Fibroblast of pulmonary artery (primary cell): ENCODE results near the gene SAT1.
"Not testable (repeated sequence)": the region's sequence is repeated elsewhere in the genome, so short reads cannot be mapped to it uniquely, and the experiment has no call there.

Experiments
- DNase-seq: peaks from one replicate; pipeline ENCODE4 v3.0.0-alpha.2; 2010; ENCODE audit warnings: low read depth
- H3K4me3 ChIP-seq: replicated peaks from 2 replicates; pipeline ENCODE4 v1.5.1; 2011; ENCODE audit warnings: low read depth, mild to moderate bottlenecking, control low read depth, low read length, moderate library complexity
- TF ChIP-seq, protein P1 (sequence below): IDR thresholded peaks from 2 replicates; pipeline ENCODE4 v1.5.1; 2011; ENCODE audit warnings: mild to moderate bottlenecking, control low read depth, low read length, inconsistent platforms; ENCODE audit errors: missing control alignments

Gene SAT1

GRCh38 chrX:23782863-23783588, at the start of gene SAT1:
Gene SAT1, plus strand, starts transcription at chrX:23783173. Its CDS starts 179 bp downstream, at chrX:23783352.
- peak; percentile 95 for DNase-seq
- peak within 1 kb of the TSS; percentile 79 for H3K4me3 ChIP-seq
- TF ChIP-seq, protein P1, sequence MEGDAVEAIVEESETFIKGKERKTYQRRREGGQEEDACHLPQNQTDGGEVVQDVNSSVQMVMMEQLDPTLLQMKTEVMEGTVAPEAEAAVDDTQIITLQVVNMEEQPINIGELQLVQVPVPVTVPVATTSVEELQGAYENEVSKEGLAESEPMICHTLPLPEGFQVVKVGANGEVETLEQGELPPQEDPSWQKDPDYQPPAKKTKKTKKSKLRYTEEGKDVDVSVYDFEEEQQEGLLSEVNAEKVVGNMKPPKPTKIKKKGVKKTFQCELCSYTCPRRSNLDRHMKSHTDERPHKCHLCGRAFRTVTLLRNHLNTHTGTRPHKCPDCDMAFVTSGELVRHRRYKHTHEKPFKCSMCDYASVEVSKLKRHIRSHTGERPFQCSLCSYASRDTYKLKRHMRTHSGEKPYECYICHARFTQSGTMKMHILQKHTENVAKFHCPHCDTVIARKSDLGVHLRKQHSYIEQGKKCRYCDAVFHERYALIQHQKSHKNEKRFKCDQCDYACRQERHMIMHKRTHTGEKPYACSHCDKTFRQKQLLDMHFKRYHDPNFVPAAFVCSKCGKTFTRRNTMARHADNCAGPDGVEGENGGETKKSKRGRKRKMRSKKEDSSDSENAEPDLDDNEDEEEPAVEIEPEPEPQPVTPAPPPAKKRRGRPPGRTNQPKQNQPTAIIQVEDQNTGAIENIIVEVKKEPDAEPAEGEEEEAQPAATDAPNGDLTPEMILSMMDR: peak; percentile 54

DNA sequence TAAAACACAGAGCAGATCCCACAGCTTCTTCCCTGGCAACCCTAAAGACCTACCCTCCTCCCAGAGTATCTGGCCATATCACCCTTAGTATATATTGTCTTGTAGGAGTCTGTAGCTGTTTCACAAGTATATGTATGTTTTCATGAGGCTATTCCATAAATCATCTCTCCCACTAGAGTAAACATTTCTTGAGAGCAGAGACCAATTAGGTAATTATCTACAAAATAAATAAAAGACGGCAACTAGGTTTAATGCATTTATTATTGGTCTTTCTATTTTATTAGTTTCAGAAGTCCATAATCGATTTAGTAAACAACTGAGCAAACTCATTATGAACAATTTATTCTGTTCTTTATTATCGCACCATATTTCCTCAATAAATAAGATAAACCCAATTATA, 46.9 kb upstream of the SAT1 start:
- DNase-seq: no peak
- TF ChIP-seq, protein P1: no peak
- H3K4me3 ChIP-seq: no peak overlapping the region

DNA sequence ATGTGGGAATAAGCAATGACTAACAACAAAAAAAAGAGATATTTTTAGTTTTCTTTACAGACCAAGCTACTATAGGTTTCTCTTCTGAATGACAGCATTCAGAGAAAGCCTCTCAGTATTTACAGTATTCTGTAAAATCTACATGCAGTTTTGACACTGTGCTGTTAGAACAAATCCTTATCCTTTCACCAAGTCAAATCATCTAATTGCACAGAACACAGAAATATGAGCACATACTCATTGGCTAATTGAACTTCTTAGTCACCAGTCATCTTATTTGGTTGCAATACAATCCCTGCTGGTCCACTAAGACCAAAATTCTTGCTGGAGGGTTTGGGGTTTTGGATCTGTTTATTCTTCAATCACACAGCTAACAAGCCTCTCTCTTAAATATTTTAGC, 45.6 kb upstream of the SAT1 start:
- TF ChIP-seq, protein P1: no peak
- peak; percentile 18 for DNase-seq

DNA sequence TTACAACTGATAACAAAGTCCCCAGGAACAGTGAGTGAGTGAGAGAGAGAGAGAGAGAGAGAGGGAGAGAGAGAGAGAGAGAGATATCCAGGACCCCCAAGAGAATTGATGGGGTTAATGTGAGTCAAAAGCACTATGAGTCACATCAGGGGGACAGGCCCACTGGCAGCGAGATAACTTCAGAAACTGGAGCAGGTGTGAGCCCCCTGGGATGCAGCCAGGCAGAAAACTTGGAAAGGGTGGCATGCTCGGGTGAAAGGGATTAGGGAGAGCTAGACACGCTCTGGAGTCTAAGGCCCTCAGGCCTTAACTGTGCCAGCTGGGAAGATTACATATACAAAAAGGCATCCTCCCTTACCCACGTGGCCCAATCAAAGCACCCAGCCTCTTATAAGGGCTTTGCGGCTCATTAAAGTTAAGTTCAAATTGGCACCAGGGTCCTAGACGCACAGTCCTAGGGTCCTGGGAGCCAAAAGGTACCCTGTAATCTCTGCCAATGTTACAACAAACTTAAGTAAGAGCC, 40.7 kb upstream of the SAT1 start:
- H3K4me3 ChIP-seq: peak overlapping the region; percentile 68
- TF ChIP-seq, protein P1: no peak
- DNase-seq: peak; percentile 70

More for the DNA sequence above, 45.6 kb upstream of the SAT1 start:
- H3K4me3 ChIP-seq: no peak overlapping the region

DNA sequence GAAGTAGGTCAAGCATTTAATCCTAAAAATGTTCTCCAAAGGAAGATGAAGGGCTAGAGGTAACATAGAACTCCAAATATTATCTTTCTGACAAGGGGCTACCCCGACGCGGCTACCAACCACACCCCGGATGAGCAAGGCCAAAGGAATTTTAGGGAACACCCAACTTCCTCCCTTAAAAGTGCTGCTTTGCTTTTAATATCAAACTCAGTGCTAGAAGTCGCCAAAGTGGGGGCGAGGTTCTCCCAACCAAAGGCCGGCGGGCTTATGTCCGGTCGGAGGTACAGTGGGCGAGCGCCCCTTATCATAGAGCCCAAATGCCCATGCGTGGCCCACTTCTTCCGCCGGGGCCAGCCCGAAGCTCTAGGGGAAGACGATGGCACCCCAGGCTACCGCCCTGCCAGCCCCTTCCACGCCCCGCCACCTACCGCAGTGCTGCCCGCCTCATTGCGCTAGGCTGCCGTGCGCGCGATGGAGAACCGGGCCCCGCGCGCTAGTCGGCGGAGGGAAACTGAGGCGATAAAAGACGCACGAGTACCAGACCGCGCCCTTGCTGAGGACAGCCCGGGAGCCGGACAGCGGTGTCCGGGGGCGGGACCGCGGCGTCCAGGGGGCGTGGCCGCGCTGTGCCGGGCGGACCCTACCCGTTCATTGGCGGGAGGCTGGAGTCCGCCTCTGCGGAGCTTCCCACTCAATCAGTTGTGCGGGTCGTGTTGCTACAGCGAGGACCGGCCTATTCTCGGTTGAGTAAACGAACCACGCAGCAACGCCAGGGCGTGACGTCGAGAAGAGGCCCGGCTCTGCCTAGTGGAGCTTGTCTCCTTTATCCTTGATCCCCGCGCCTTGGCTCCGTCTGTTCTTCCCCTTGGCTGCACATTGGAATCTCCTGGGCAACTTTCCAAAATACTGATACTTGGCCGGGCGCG, 40.0 kb upstream of the SAT1 start, which contains the start of gene ACOT9:
TSS of gene ACOT9 (minus strand) at position 580 of the 926 bp plus-strand sequence. CDS start at position 448, 132 bp downstream.
- TF ChIP-seq, protein P1: no peak
- peak; percentile 97 for DNase-seq

DNA sequence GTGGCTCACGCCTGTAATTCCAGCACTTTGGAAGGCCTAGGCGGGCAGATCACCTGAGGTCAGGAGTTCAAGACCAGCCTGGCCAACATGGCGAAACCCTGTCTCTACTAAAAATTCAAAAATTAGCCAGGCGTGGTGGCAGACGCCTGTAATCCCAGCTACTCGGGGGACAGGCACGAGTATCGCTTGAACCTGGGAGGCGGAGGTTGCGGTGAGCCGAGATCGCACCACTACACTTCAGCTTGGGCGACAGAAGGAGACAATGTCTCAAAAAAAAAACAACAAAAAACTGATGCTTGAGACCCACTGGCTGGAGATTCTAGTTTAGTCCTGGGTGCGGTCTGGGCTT, 39.4 kb upstream of the SAT1 start:
- not testable (repeated sequence) for DNase-seq, H3K4me3 ChIP-seq

More for the DNA sequence above, 40.0 kb upstream of the SAT1 start, which contains the start of gene ACOT9:
- peak within 1 kb of the TSS; percentile 68 for H3K4me3 ChIP-seq

- TF ChIP-seq, protein P1: no peak
- DNase-seq: peak; percentile 12
These were observed 37.2 kb upstream of the SAT1 start for GRCh38 chrX:23745786-23746185.

More at GRCh38 chrX:23745786-23746185, 37.2 kb upstream of the SAT1 start:
- no peak overlapping the region for H3K4me3 ChIP-seq
